GM21717 (cell line): ENCODE data around the gene CCDC150.
"Not testable (repeated sequence)": the region's sequence is repeated elsewhere in the genome, so short reads cannot be mapped to it uniquely, and the experiment has no call there.

Source experiments
- ATAC-seq: cut with Tn5 transposase; IDR thresholded peaks from one replicate; pipeline ENCODE4 v1.9.1; 2021; ENCODE audit warnings: mild to moderate bottlenecking, moderate library complexity; ENCODE audit not compliant: unreplicated experiment

Gene CCDC150

GRCh38 chr2:196639180-196640030, at the start of gene CCDC150:
Gene CCDC150 (plus strand): TSS chr2:196639715. CDS start chr2:196639767, 52 bp downstream.
- peak; percentile 100 for ATAC-seq

- ATAC-seq = no peak
Measured at GRCh38 chr2:196590286-196590685, 49.2 kb upstream of the CCDC150 start.

- no peak for ATAC-seq
Measured at GRCh38 chr2:196591004-196591403, 48.5 kb upstream of the CCDC150 start.

- ATAC-seq = no peak
Measured at GRCh38 chr2:196591621-196592022, 47.9 kb upstream of the CCDC150 start.

- ATAC-seq = peak; percentile 11
Measured at GRCh38 chr2:196592331-196592910, 47.1 kb upstream of the CCDC150 start.

- peak; percentile 49 for ATAC-seq
Measured at GRCh38 chr2:196592911-196593881, 46.3 kb upstream of the CCDC150 start, which contains the start of gene HECW2. Gene HECW2 (minus strand): TSS chr2:196593554.

GRCh38 chr2:196594158-196594557, 45.4 kb upstream of the CCDC150 start:
- ATAC-seq = no peak

GRCh38 chr2:196597531-196597930, 42.0 kb upstream of the CCDC150 start:
- no peak for ATAC-seq

GRCh38 chr2:196598412-196598811, 41.1 kb upstream of the CCDC150 start:
- no peak for ATAC-seq

- no peak for ATAC-seq
Measured at GRCh38 chr2:196598846-196599245, 40.7 kb upstream of the CCDC150 start.

- no peak for ATAC-seq
Measured at GRCh38 chr2:196601430-196602306, 37.8 kb upstream of the CCDC150 start.

GRCh38 chr2:196604196-196604595, 35.3 kb upstream of the CCDC150 start:
- ATAC-seq = no peak

GRCh38 chr2:196606516-196606915, 33.0 kb upstream of the CCDC150 start:
- ATAC-seq = no peak

GRCh38 chr2:196607073-196607472, 32.4 kb upstream of the CCDC150 start:
- no peak for ATAC-seq

- ATAC-seq = not testable (repeated sequence)
Measured at GRCh38 chr2:196607896-196608295, 31.6 kb upstream of the CCDC150 start.

- ATAC-seq = no peak
Measured at GRCh38 chr2:196609806-196610205, 29.7 kb upstream of the CCDC150 start.

GRCh38 chr2:196610796-196611195, 28.7 kb upstream of the CCDC150 start:
- no peak for ATAC-seq

- no peak for ATAC-seq
Measured at GRCh38 chr2:196613302-196613701, 26.2 kb upstream of the CCDC150 start.

GRCh38 chr2:196617430-196617829, 22.1 kb upstream of the CCDC150 start:
- peak; percentile 47 for ATAC-seq

- ATAC-seq = no peak
Measured at GRCh38 chr2:196618661-196619060, 20.9 kb upstream of the CCDC150 start.
